Measurements from ENCODE around the gene KLK13.

Gene KLK13

GRCh38 chr19:51060336-51060735 is 4.6 kb downstream of the KLK13 start:
- Histone ChIP-seq H3K4me2 (ENCODE audit: low read length) (no peak overlapping the region), H4K91ac (ENCODE audit: low read depth, low read length) (no peak overlapping the region), H3K4ac (ENCODE audit: low read depth, low read length) (no peak overlapping the region), H3K36me3 (ENCODE audit: control insufficient read depth in 1 of 2, insufficient read depth in 2 of 2, low read length in 2 of 2) (no peaks in the 10 kb centered on the region), H3K14ac (ENCODE audit: low read length) (no peak overlapping the region), H2BK12ac (ENCODE audit: low read length) (no peak overlapping the region), H3K4me3 (ENCODE audit: low read depth, low read length) (no peak overlapping the region), H3K79me1 (ENCODE audit: low read length) (no peaks in the 10 kb centered on the region), H3K79me2 (ENCODE audit: control insufficient read depth, insufficient read depth, low read length, poor library complexity) (no peaks in the 10 kb centered on the region), H3K18ac (ENCODE audit: low read length) (no peak overlapping the region), H3K4me1 (ENCODE audit: control insufficient read depth in 1 of 2, insufficient read depth in 2 of 2, low read length in 2 of 2) (peaks cover 0 to 2% of the 10 kb centered on the region in 2 experiments), H4K12ac (ENCODE audit: low read depth, low read length) (no peak overlapping the region), H3K9me3 (ENCODE audit: insufficient read depth, low read depth, low read length) (no peaks in the 10 kb centered on the region), H2BK120ac (ENCODE audit: insufficient read depth, low read length, poor library complexity) (no peak overlapping the region), H2BK5ac (ENCODE audit: low read depth, low read length, poor library complexity) (no peak overlapping the region), H3K27ac (ENCODE audit: low read depth, low read length) (no peak overlapping the region), H3K27me3 (ENCODE audit: insufficient read depth, low read length) (no peaks in the 10 kb centered on the region), H4K8ac (ENCODE audit: low read depth, low read length) (no peak overlapping the region), H3K23ac (ENCODE audit: low read length) (no peak overlapping the region), H3K9ac (ENCODE audit: low read length) (no peak overlapping the region), H2AFZ (ENCODE audit: insufficient read depth, low read length, poor library complexity) (no peak overlapping the region), H2AK5ac (ENCODE audit: low read length) (no peak overlapping the region)
- no peak for DNase-seq
- WGBS (ENCODE audit: extremely low coverage, insufficient coverage, insufficient read length): 100% methylated on average over 1 of the region's 4 CpGs

- no CpG with 5 or more reads among the region's 7 CpGs for WGBS (ENCODE audit: extremely low coverage, insufficient coverage, insufficient read length)
- H3K27me3 ChIP-seq (ENCODE audit: insufficient read depth, low read length): no peaks in the 10 kb centered on the region
Measured at GRCh38 chr19:51059715-51060114, 5.2 kb downstream of the KLK13 start.

GRCh38 chr19:51055866-51056265 is 9.0 kb downstream of the KLK13 start:
- no peak overlapping the region for H3K4me2 ChIP-seq (ENCODE audit: low read length)
- H3K18ac ChIP-seq (ENCODE audit: low read length): no peak overlapping the region
- no peak overlapping the region for H2BK120ac ChIP-seq (ENCODE audit: insufficient read depth, low read length, poor library complexity)
- H3K27me3 ChIP-seq (ENCODE audit: insufficient read depth, low read length): no peaks in the 10 kb centered on the region
- H3K79me1 ChIP-seq (ENCODE audit: low read length): no peaks in the 10 kb centered on the region
- H4K91ac ChIP-seq (ENCODE audit: low read depth, low read length): no peak overlapping the region
- no peaks in the 10 kb centered on the region for H3K4me1 ChIP-seq (ENCODE audit: control insufficient read depth in 1 of 2, insufficient read depth in 2 of 2, low read length in 2 of 2)
- H3K4me3 ChIP-seq (ENCODE audit: low read depth, low read length): no peak overlapping the region
- DNase-seq: no peak
- H3K79me2 ChIP-seq (ENCODE audit: control insufficient read depth, insufficient read depth, low read length, poor library complexity): no peaks in the 10 kb centered on the region
- H3K9ac ChIP-seq (ENCODE audit: low read length): no peak overlapping the region
- no peak overlapping the region for H3K4ac ChIP-seq (ENCODE audit: low read depth, low read length)
- H2AFZ ChIP-seq (ENCODE audit: insufficient read depth, low read length, poor library complexity): no peak overlapping the region
- no peak overlapping the region for H2BK5ac ChIP-seq (ENCODE audit: low read depth, low read length, poor library complexity)
- H3K23ac ChIP-seq (ENCODE audit: low read length): no peak overlapping the region
- no peak overlapping the region for H3K27ac ChIP-seq (ENCODE audit: low read depth, low read length)
- H2BK12ac ChIP-seq (ENCODE audit: low read length): no peak overlapping the region
- no peaks in the 10 kb centered on the region for H3K9me3 ChIP-seq (ENCODE audit: insufficient read depth, low read depth, low read length)
- H4K12ac ChIP-seq (ENCODE audit: low read depth, low read length): no peak overlapping the region
- no peaks in the 10 kb centered on the region for H3K36me3 ChIP-seq (ENCODE audit: control insufficient read depth in 1 of 2, insufficient read depth in 2 of 2, low read length in 2 of 2)
- no peak overlapping the region for H3K14ac ChIP-seq (ENCODE audit: low read length)
- H4K8ac ChIP-seq (ENCODE audit: low read depth, low read length): no peak overlapping the region
- no peak overlapping the region for H2AK5ac ChIP-seq (ENCODE audit: low read length)

More at GRCh38 chr19:51059715-51060114, 5.2 kb downstream of the KLK13 start:
- Histone ChIP-seq H3K4me3 (ENCODE audit: low read depth, low read length) (no peak overlapping the region), H3K4ac (ENCODE audit: low read depth, low read length) (no peak overlapping the region), H3K14ac (ENCODE audit: low read length) (no peak overlapping the region), H3K9me3 (ENCODE audit: insufficient read depth, low read depth, low read length) (no peaks in the 10 kb centered on the region), H3K36me3 (ENCODE audit: control insufficient read depth in 1 of 2, insufficient read depth in 2 of 2, low read length in 2 of 2) (no peaks in the 10 kb centered on the region), H3K27ac (ENCODE audit: low read depth, low read length) (no peak overlapping the region), H2BK12ac (ENCODE audit: low read length) (no peak overlapping the region), H3K9ac (ENCODE audit: low read length) (no peak overlapping the region), H4K8ac (ENCODE audit: low read depth, low read length) (no peak overlapping the region), H3K79me1 (ENCODE audit: low read length) (no peaks in the 10 kb centered on the region), H2AFZ (ENCODE audit: insufficient read depth, low read length, poor library complexity) (no peak overlapping the region), H4K12ac (ENCODE audit: low read depth, low read length) (no peak overlapping the region), H3K4me2 (ENCODE audit: low read length) (no peak overlapping the region), H3K23ac (ENCODE audit: low read length) (no peak overlapping the region), H2AK5ac (ENCODE audit: low read length) (no peak overlapping the region), H3K79me2 (ENCODE audit: control insufficient read depth, insufficient read depth, low read length, poor library complexity) (no peaks in the 10 kb centered on the region), H3K4me1 (ENCODE audit: control insufficient read depth in 1 of 2, insufficient read depth in 2 of 2, low read length in 2 of 2) (peaks cover 0 to 2% of the 10 kb centered on the region in 2 experiments), H2BK120ac (ENCODE audit: insufficient read depth, low read length, poor library complexity) (no peak overlapping the region), H4K91ac (ENCODE audit: low read depth, low read length) (no peak overlapping the region), H2BK5ac (ENCODE audit: low read depth, low read length, poor library complexity) (no peak overlapping the region), H3K18ac (ENCODE audit: low read length) (no peak overlapping the region)
- no peak for DNase-seq

- no peaks in the 10 kb centered on the region for H3K27me3 ChIP-seq (ENCODE audit: insufficient read depth, low read length)
- no peak overlapping the region for H2BK12ac ChIP-seq (ENCODE audit: low read length)
- no peak overlapping the region for H2AK5ac ChIP-seq (ENCODE audit: low read length)
- no peaks in the 10 kb centered on the region for H3K79me1 ChIP-seq (ENCODE audit: low read length)
- no peak overlapping the region for H2BK5ac ChIP-seq (ENCODE audit: low read depth, low read length, poor library complexity)
- no peak overlapping the region for H4K91ac ChIP-seq (ENCODE audit: low read depth, low read length)
- no peak overlapping the region for H3K4me3 ChIP-seq (ENCODE audit: low read depth, low read length)
- no peak overlapping the region for H3K9ac ChIP-seq (ENCODE audit: low read length)
- WGBS (ENCODE audit: extremely low coverage, insufficient coverage, insufficient read length): no CpG with 5 or more reads among the region's 4 CpGs
- no peak overlapping the region for H3K4me2 ChIP-seq (ENCODE audit: low read length)
- no peaks in the 10 kb centered on the region for H3K79me2 ChIP-seq (ENCODE audit: control insufficient read depth, insufficient read depth, low read length, poor library complexity)
- no peak overlapping the region for H3K23ac ChIP-seq (ENCODE audit: low read length)
- no peak overlapping the region for H3K18ac ChIP-seq (ENCODE audit: low read length)
- H3K9me3 ChIP-seq (ENCODE audit: insufficient read depth, low read depth, low read length): no peaks in the 10 kb centered on the region
- H3K27ac ChIP-seq (ENCODE audit: low read depth, low read length): no peak overlapping the region
- H4K8ac ChIP-seq (ENCODE audit: low read depth, low read length): no peak overlapping the region
- H3K4me1 ChIP-seq (ENCODE audit: control insufficient read depth in 1 of 2, insufficient read depth in 2 of 2, low read length in 2 of 2): no peaks in the 10 kb centered on the region
- H4K12ac ChIP-seq (ENCODE audit: low read depth, low read length): no peak overlapping the region
- no peaks in the 10 kb centered on the region for H3K36me3 ChIP-seq (ENCODE audit: control insufficient read depth in 1 of 2, insufficient read depth in 2 of 2, low read length in 2 of 2)
- DNase-seq: no peak
- H3K4ac ChIP-seq (ENCODE audit: low read depth, low read length): no peak overlapping the region
- no peak overlapping the region for H3K14ac ChIP-seq (ENCODE audit: low read length)
- no peak overlapping the region for H2AFZ ChIP-seq (ENCODE audit: insufficient read depth, low read length, poor library complexity)
- H2BK120ac ChIP-seq (ENCODE audit: insufficient read depth, low read length, poor library complexity): no peak overlapping the region
Measured at GRCh38 chr19:51047031-51047335, 17.9 kb downstream of the KLK13 start.

- Histone ChIP-seq H3K79me1 (ENCODE audit: low read length) (no peaks in the 10 kb centered on the region), H3K9me3 (ENCODE audit: insufficient read depth, low read depth, low read length) (no peaks in the 10 kb centered on the region), H2BK120ac (ENCODE audit: insufficient read depth, low read length, poor library complexity) (no peak overlapping the region), H3K79me2 (ENCODE audit: control insufficient read depth, insufficient read depth, low read length, poor library complexity) (no peaks in the 10 kb centered on the region), H3K9ac (ENCODE audit: low read length) (no peak overlapping the region), H4K12ac (ENCODE audit: low read depth, low read length) (no peak overlapping the region), H2AFZ (ENCODE audit: insufficient read depth, low read length, poor library complexity) (no peak overlapping the region), H4K8ac (ENCODE audit: low read depth, low read length) (no peak overlapping the region), H4K91ac (ENCODE audit: low read depth, low read length) (no peak overlapping the region), H2BK12ac (ENCODE audit: low read length) (no peak overlapping the region), H3K36me3 (ENCODE audit: control insufficient read depth in 1 of 2, insufficient read depth in 2 of 2, low read length in 2 of 2) (no peaks in the 10 kb centered on the region), H3K4ac (ENCODE audit: low read depth, low read length) (no peak overlapping the region), H3K4me2 (ENCODE audit: low read length) (no peak overlapping the region), H3K27me3 (ENCODE audit: insufficient read depth, low read length) (no peaks in the 10 kb centered on the region), H2BK5ac (ENCODE audit: low read depth, low read length, poor library complexity) (no peak overlapping the region), H3K27ac (ENCODE audit: low read depth, low read length) (no peak overlapping the region), H3K4me1 (ENCODE audit: control insufficient read depth in 1 of 2, insufficient read depth in 2 of 2, low read length in 2 of 2) (no peaks in the 10 kb centered on the region), H3K14ac (ENCODE audit: low read length) (no peak overlapping the region), H2AK5ac (ENCODE audit: low read length) (no peak overlapping the region), H3K4me3 (ENCODE audit: low read depth, low read length) (no peak overlapping the region), H3K23ac (ENCODE audit: low read length) (no peak overlapping the region), H3K18ac (ENCODE audit: low read length) (no peak overlapping the region)
- DNase-seq: no peak
- WGBS (ENCODE audit: extremely low coverage, insufficient coverage, insufficient read length): no CpG with 5 or more reads among the region's 11 CpGs
Measured at GRCh38 chr19:51044327-51044726, 20.6 kb downstream of the KLK13 start.

Measured in trophoblast cell (in vitro differentiated cells and primary cell).